ENCODE results near the gene DOCK1.
A peak's percentile ranks its signal among the peaks of the same experiment; 100 is the strongest.

The DOCK1 gene

DNA sequence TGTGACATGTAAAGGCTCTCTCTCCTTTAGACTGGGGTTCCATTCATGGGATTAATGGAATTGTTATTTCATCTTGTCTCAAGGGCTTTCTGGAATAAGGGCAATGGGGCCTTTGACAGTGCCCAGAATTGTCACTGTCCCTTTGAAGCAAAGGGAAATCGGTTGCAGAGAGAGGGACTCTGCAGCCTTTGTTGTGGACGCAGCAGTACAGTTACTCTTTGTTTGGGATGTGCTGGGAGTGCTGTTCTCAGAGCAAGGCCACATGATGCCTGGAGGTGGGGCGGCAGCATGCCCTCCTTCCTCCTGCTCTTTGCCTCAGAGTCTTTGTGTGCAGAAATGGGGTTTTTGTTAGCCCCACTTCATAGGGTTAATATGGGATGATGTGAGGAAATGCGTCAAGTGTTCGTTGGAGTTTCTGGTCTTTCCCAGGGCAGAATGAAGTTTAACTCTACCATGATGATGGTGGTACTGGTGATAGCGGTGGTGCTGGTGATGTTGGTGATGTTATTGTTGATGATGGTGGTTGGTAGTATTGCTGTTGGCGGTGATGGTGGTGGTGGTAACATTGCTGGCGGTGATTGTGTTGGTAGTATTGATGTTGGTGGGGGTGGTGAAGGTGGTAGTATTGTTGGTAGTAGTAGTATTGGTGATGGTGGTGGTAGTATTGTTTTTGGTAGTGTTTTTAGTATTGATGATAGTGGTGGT, 45.3 kb downstream of the DOCK1 start:
- DNase-seq (ENCODE audit: low read depth, low spot score), result no peak

DNA sequence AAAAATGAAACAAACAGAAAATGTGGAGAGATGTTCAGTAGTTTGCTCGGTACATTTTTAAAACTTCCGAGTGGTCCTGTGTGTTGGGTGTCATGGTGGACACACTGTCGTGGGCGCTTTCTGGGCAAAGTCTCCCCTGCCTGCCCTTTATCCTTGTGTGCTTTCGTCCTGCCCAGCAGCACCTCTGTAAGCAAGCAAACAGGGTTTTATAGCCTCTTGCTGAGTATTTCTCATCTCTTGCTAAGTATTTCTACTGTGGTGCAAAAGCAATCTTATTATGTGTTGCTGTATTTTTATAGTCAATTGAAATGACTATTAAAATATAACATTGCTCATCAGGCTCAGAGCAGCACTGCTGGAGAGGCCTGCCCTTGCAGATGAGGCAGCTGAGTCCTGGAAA, 48.7 kb downstream of the DOCK1 start:
- no peak for DNase-seq (ENCODE audit: low read depth, low spot score)

DNA sequence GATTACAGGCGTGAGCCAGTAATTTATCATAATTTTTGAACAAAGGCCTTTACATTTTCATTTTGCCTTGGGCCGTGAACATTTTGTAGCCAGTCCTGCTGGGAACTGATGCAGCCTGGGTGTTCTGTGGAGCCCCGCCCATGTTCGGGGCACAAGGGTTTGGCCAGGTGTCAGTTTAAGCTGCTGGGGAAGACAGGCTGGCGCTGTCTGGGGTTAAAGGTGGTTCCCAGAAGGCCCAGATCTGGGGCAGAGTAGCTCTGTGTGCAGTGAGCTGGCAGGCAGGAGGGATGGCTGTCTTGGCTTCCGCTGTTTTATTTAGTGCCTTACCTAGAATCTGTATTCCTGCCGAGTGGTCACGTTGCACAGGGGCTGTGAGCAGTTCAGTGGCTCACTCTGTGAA, 50.2 kb downstream of the DOCK1 start:
- DNase-seq (ENCODE audit: low read depth, low spot score), result no peak

DNA sequence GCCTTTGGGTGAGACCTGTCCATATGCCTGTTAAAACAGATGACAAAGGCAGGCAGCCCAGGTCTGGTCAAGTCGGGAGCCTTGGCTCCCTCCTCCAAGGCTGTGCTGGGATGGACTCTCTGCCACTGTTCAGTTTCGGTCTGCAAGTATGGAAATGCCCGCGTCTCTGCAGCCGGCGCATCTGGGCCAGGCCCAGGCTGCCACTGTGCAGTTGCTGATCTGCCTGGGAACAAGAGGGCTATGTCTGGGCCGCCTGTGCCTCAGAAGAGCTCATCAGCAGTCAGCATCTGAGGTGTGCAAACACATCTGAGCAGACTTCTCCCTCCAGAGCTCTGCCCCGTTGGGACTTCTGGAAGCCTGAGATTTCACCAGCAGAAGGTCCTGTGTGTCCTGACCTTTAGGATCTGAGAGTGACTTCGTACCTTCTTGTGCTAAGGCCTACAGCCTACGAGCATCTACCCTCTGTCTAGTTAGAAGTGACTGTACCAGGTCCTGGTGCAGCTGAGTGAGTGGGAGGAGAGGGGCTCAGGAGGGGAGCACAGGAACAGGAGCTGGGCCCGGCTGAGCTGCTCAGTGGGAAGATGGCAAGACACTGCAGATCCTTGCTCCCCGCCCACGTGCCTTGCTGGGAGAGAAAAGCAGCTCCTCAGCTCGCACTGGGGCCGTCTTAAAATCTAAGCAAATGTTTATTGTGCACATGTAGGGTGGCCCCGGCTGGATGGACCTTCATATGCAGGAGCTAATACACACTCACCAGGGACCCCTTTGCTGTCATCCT, 50.9 kb downstream of the DOCK1 start:
- no peak for DNase-seq (ENCODE audit: low read depth, low spot score)

DNA sequence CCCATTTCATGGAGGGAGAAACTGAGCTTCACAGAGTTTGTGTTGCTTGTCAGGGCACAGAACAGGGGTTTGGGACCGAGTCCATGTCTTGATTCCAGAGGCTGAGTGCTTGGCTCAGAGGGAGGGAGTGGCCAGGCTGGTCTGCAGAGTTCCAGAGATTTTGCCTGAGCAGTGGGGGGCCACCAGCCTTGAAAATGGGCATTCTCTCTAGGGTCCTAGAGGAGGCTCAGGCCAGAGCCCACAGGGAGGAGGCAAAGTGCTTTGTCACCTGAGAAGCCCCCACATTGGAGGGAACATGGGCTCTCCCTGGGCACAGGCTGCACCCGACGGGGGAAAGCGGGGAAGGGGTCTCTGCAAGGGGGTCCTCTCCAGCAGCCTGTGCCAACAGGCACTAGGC, 51.5 kb downstream of the DOCK1 start:
- DNase-seq (ENCODE audit: low read depth, low spot score), result no peak

DNA sequence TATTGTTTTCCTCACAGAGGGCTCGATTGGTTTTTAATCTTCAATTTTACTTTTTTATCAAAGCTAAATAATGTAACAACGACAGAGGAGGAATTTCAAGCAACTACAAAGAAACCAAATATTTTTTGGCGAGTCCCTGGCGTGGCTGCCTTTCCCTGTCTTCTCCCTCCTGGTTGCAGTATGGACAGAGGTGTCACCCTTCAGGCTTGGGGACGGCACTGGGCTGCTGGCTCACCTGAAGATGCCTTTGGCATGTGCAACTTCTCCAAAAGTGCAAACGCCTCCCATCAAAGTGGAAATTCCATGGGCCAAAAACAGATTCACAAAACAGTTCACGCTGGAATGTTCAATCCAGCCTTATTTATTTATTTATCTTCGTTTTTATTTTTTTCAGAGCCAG, 51.9 kb downstream of the DOCK1 start:
- DNase-seq (ENCODE audit: low read depth, low spot score), result no peak

DNA sequence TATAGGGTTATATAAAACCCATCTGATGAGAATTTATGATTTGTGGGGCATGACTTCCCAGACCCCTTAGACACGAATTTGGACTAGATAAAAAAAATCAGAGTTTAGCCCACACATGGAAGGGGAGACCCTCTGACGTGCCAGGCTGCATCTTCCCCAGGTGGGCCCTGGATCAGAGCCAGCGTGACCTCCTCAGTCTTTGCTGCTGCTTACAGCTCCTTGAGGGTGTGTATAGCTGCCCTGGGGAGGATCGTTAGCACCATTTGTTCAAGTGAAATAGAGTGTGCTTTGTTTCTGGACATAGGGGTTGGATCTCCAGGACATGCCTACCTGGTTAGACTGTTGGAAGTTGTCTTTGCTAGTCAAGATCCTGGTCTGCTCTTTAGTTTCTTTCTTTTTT, 54.2 kb downstream of the DOCK1 start:
- no peak for DNase-seq (ENCODE audit: low read depth, low spot score)

DNA sequence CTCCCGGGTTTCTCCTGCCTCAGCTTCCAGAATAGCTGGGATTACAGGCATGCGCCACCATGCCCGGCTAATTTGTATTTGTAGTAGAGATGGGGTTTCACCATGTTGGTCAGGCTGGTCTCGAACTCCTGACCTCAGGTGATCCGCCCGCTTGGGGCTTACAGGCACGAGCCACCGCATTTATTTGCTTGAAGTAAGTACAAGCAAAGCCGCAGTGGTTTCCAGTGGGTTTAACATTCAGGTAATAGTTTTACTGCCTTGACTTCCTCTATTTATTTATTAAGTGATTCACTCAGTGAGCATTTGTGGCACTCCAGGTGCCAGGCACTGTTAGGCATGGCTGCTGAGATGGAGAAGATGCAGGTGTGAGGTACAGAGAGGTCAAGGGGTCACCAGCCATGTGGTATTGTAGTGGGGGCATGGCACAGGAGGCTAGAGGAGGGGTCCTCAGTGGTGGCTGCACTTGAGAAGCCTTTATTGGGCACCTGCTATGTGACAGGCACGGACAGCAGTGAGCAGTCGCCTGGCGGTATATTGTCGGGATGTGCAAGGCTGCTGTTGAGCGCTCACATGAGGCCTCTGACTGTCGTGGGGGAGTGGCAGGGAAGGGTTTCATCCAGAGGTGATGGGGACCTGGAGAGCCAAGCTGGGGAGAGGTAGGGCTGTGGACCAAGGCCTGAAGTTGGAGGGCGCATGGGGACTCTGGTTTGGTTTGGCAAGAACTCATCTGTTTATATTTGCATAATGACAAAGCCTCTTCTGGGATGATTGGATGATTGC, 54.9 kb downstream of the DOCK1 start:
- no peak for DNase-seq (ENCODE audit: low read depth, low spot score)

DNA sequence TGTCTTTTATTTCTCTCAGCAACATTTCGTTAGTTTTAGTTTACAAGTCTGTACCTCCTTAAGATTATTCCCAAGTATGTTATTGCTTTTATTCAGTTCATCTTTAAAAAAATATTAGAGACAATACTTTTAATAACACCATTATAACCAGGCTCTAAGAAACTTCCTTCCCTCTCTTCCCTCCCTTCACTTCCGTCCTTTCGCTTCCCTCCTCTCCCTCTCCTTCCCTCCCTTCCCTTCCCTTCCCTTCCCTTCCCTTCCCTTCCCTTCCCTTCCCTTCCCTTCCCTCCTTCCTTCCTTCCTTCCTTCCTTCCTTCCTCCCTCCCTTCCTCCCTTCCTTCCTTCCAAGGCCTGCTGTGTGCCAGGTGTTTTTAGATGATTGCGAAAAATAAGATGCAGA, 58.1 kb downstream of the DOCK1 start:
- no peak for DNase-seq (ENCODE audit: low read depth, low spot score)

DNA sequence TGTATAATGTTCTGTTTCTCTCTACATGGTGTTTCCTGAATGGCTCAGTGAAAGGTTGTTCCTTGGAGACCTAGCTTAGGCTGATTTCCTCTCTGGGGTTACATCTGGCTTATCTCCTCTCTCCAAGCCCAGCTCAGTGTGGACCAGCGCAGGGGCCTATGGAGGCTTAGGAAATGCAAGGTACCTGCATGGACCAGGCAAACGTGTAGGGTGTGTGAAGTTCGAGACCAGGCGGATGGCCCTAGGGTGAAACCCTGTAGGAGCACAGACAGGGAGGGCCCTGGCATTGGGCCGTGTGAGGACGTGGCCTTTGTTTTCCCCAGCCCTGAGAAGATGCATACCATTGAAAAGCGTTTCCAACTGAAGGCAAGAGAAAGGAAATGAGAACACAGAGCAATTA, 59.0 kb downstream of the DOCK1 start:
- DNase-seq (ENCODE audit: low read depth, low spot score), result no peak

DNA sequence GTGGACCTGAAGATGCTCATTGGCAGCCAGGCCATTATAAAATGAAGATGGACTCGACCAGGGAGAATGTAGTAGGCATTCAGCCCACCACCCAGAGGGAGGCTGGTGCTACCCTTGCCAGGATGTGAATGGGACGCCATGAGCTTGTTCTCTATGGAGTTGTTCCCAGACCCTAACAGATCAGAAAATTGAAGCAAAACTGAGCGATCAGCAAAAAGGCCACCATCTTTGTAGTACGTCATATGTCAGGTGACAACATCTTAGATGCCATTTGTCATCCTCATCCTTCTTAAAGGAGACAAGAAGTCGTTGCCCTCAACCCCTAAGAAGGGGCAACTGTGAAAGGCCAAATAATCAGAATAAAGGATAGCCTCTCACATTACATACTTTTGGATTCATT, 61.7 kb downstream of the DOCK1 start:
- DNase-seq (ENCODE audit: low read depth, low spot score), result no peak

DNA sequence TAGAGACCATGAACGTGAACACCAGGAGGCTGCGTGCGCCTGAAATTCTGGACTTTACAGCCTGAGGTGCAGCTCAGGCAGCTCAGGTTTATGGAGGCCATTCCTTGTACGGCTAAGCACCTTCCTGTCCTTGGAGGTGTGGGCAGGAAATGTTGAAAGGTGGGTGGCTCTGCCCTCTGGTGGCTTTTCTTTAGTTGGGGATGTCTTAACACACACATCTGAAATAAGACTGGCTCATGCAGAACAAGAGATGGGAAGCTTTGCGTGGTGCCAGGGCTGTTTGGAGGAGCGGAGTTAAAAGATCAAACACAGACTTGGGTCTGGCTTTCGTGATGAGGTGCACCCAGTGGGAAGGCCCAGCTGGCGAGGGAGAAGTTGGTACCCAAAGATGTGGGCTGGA, 64.1 kb downstream of the DOCK1 start:
- DNase-seq (ENCODE audit: low read depth, low spot score), result peak; percentile 19

DNA sequence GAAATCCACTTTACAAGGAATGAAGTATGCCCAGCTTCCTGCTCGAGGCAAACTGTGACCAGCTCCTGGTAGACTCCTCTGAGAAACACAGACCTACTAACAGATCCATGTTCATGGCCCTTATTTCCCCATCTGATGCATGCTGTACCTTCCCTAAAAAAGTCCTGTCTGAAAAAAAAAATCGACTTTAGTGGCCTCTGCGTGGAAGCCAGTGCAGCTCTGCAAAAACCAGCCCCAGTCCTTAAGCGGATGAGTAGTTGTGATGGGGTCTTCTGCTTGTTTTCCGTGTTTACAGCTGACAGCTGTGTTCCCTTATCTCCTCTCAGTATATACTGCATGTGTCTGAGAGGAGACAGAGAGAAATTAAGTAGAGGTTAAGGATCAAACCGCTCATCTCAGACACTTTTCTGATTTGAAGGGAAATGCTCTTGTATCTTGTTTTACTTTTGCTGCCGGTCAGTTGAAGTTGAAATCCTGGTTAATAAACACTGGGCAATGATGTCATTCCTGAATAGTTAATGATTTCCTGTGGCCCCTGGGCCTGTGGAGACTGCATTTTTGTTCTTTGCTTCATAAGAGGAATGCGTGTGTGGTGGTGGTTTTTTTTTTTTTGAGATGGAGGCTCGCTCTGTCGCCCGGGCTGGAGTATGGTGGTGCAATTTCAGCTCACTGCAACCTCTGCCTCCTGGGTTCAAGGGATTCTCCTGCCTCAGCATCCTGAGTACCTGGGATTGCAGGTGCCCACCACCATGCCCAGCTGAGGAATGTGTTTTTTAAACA, 67.6 kb downstream of the DOCK1 start:
- DNase-seq (ENCODE audit: low read depth, low spot score), result peak; percentile 94

DNA sequence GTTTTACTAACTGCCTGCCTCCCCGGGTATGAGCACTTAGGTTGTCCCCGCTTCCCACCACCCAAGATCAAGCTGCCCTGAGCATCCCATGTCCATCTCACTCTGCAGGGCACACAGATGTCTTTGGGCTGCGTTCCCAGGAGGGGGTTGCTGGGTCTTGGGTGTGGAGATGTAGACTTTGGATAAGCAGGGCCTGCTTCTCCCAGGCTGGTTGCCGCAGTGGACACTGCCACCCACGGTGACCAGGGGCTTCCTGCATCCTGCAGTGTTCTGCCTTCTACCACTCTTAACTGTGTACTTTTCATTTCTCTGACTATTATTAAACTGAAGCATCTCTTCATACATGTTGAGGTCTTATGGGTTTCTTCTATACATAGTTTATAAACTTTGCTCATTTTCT, 70.0 kb downstream of the DOCK1 start:
- no peak for DNase-seq (ENCODE audit: low read depth, low spot score)

DNA sequence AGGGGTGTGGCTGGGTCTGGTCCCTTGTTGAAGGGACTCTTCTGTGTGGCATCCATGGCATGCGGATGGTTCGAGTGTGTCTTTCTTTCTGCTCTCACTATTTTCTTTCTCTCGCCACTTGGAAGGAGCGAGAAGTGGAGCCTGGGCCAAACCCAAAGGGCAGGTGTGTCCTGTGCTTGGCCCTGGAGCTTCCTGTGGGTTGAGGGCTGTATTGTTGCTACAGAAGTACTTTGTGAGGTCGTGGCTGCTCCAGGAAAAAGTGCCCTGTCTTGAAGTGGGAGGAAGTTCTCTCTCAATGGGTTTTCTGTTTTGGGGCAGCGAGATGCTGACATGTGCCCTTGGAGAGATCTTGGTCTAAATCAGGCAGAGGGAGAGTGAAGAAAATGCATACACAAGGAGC, 72.0 kb downstream of the DOCK1 start:
- no peak for DNase-seq (ENCODE audit: low read depth, low spot score)

DNA sequence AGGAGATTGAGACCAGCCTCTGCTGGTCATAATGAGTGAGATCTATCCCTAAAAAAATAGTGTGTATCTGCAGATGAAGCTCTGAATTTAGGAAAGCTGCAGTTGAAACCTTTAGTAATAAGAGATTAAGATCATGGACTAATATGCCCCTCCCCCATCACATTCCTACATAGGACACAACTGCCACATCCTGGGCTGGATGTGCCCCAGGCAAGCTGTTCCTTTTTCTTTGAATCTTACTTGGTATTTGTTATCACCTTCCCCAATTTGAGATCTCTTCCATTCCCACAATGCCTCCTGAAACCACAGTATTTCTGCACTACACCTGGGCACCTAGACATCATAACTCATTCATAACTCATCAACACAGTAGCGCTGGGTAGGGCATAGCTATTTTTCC, 74.1 kb downstream of the DOCK1 start:
- DNase-seq (ENCODE audit: low read depth, low spot score), result no peak

DNA sequence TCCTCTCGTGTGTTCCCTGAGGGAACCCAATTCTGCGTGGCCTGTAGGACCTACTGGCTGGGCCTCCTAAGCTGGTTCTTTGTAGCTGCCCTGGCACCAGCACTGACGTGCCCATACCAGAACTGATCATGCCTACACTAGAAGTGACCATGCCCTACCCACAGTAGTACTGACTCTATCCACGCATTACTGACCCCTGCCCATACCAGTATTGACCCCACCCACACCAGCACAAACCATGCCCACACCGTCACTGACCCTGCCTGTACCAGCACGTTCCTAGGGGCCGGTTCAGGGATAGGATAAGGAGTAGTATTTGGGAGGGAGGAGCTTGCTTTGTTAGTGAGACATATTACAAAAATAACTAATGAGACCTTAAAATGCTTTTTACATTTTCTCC, 88.0 kb downstream of the DOCK1 start:
- DNase-seq (ENCODE audit: low read depth, low spot score), result no peak

DNA sequence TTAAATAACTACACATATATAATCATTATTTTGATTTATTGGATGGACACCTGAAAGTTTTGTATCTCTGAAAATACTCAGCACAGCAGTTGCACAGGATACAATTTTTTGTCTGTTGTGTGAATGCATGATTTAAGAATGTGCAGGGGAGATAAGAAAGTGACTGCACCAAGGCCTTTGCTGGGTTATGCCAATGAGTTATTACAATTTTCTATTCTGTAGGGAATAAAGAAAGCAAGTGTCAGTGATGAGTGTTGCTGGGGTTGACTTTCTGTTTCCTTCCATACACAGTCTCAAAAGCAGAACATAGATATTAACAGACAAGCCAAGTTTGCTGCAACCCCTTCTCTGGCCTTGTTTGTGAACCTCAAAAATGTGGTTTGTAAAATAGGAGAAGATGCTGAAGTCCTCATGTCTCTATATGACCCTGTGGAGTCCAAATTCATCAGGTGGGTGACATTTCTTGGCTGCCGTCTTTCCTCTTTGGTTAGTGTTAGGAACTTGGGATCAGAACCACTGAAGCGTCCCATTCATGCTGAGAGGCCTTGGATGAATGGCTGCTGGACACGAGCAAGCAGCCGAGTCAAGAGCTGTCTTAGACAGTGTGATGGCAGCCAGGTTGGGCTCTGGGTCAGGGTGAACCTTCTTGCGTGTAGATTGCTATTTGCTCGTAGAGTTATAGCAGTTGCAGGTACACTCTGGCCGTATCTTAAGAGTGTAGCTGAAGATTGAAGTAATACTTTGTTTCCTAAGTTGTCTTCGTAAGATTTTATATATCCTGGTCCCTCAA, 92.8 kb downstream of the DOCK1 start:
- no peak for DNase-seq (ENCODE audit: low read depth, low spot score)

DNA sequence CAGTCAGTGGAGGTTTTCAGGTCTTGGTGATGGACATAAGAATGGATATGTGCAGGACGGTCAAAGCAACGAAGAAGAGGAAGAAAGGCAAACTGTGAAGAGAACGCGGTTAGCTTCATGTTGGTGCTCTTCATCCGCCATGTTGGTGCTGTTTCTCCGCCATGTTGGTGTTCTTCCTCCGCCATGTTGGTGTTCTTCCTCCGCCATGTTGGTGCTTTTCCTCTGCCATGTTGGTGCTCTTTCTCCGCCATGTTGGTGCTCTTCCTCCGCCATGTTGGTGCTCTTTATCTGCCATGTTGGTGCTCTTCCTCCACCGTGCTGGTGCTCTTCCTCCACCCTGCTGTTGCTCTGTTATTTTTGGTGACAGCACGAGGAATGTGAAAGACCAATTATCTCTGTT, 95.4 kb downstream of the DOCK1 start:
- DNase-seq (ENCODE audit: low read depth, low spot score), result no peak

DNA sequence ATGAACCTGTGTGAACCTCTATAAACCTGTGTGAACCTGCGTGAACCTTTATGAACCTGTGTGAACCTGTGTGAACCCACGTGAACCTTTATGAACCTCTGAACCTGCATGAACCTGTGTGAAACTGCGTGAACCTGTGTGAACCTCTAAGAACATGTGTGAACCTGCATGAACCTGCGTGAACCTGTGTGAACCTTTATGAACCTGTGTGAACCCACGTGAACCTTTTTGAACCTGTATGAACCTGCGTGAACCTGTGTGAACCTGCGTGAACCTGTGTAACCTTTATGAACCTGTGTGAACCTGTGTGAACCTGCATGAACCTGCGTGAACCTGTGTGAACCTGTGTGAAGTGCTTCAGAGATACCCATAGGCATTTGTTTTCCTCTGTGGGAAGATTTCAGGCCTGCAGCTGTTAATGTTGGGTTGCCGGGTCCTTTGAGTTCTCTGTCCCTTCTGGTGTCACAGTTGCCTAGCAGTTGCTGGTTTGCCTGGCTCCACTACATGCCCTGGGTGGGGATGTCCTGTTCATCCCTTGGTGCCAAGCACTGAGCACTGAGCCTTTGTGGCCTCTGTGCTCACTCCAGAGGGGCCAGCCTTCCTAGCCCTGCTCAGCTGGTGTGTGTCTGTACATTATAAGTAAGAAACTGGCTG, 97.9 kb downstream of the DOCK1 start:
- DNase-seq (ENCODE audit: low read depth, low spot score), result no peak

DNA sequence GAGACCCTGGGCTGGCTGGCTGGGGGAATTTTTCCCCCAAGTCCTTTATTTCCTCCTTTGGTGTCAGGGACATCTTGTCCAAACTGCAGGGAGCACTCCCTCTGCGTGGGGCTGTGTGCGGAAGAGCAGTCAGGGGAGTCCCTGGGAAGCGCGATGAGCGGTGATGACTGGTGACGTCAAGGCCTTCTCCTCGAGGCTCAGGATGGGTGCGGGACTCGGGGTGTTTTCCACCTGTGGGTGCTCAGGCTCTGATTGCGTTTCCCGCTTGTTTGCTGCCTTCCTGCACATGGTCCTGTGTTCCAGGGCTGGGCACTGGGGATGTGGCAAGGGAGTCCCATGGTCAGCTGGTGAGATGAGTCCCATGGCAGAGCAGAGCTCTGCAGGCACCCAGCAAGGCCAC, 101.2 kb downstream of the DOCK1 start:
- DNase-seq (ENCODE audit: low read depth, low spot score), result no peak

Measured in astrocyte of the hippocampus (primary cell).